HCT116 (cell line): ENCODE data around the gene R3HCC1L. TPM values are rescaled to one million over a fixed set of nuclear protein-coding genes. Genes with fewer than 3 reads are reported as not detected.

ENCODE experiments used
- ATAC-seq: fragments of 200-7000 bp; cut with Tn5 transposase; 2 replicates; pipeline ENCODE4 v1.9.1; 2020; ENCODE audit warnings: mild to moderate bottlenecking, moderate library complexity
- BruUV-seq: library from RNA; stranded (reverse); fragments of 400-500 nt; replicated peaks from 2 replicates; lab custom pipeline; 2021; lab: Mats Ljungman, UMichigan
- CTCF ChIA-PET: fragments of 300-600 bp; sonication (Branson Sonifier 250); formaldehyde crosslinking; loops from one replicate; lab custom pipeline; 2021; ENCODE audit warnings: antibody characterized with exemption; lab: Charles Lee
- POLR2A ChIA-PET: fragments of 300-600, 350-600 bp; sonication (Branson Sonifier 250); formaldehyde crosslinking; loops from one replicate; lab custom pipeline; 2021; ENCODE audit warnings: antibody characterized with exemption; lab: Charles Lee
- RAD21 ChIA-PET, 2 experiments: fragments of 300-600 bp; sonication (Branson Sonifier 250); formaldehyde crosslinking; loops; one replicate each; lab custom pipeline; 2023; ENCODE audit warnings: low total read pairs in 2 of 2; ENCODE audit not compliant: uncharacterized antibody in 2 of 2, unreplicated experiment in 2 of 2, low non-redundant PET in 1 of 2; lab: Charles Lee
- DNase-seq: peaks from one replicate; pipeline ENCODE4 v3.0.0-alpha.2; 2010; ENCODE audit warnings: low read depth, low spot score
- H2AFZ ChIP-seq: fragments of 200-600 bp; shearing (Covaris generic), sonication (generic); 2 replicates; pipeline ENCODE4 v1.6.1; 2017; ENCODE audit warnings: low read depth, mixed run types, mixed read lengths, antibody characterized with exemption, low read length; ENCODE audit not compliant: poor library complexity, severe bottlenecking
- H3K27ac ChIP-seq: 2 replicates; pipeline ENCODE4 v1.5.1; 2012; ENCODE audit warnings: low read depth, low read length
- H3K27me3 ChIP-seq: fragments of 200-600 bp; sonication (generic); 2 replicates; pipeline ENCODE4 v1.6.1; 2016; ENCODE audit warnings: mixed run types, low read length, mixed read lengths; ENCODE audit not compliant: insufficient read depth
- H3K36me3 ChIP-seq, 2 experiments: fragments of 200-500 bp in 1 of 2; fragments of 200-600 bp in 1 of 2; sonication (Bioruptor generic) in 1 of 2; sonication (generic) in 1 of 2; 2 replicates each; pipeline versions ENCODE4 v1.5.1 to v1.6.1; 2014 to 2016; ENCODE audit warnings: low read length in 2 of 2, inconsistent platforms in 1 of 2, mixed read lengths in 1 of 2, mixed run types in 1 of 2; ENCODE audit not compliant: insufficient read depth in 2 of 2, control insufficient read depth in 1 of 2
- H3K4me1 ChIP-seq, 2 experiments: fragments of 200-600 bp in 1 of 2; sonication (generic) in 1 of 2; 2 replicates each; pipeline versions ENCODE4 v1.5.1 to v1.6.1; 2012 to 2017; ENCODE audit warnings: low read length in 2 of 2, inconsistent platforms in 1 of 2, mild to moderate bottlenecking in 1 of 2, mixed read lengths in 1 of 2, mixed run types in 1 of 2, moderate library complexity in 1 of 2; ENCODE audit not compliant: insufficient read depth in 2 of 2, control insufficient read depth in 1 of 2
- H3K4me2 ChIP-seq: fragments of 200-600 bp; sonication (generic); 2 replicates; pipeline ENCODE4 v1.6.1; 2017; ENCODE audit warnings: mixed run types, low read length, mixed read lengths
- H3K4me3 ChIP-seq, 2 experiments: fragments of 200-600 bp in 1 of 2; sonication (generic) in 1 of 2; replicated peaks in 1 of 2; 2 replicates each; pipeline ENCODE4 v1.5.1; 2011 to 2016; ENCODE audit warnings: low read length in 2 of 2, control low read depth in 1 of 2, low read depth in 1 of 2, mild to moderate bottlenecking in 1 of 2, mixed read lengths in 1 of 2, mixed run types in 1 of 2
- H3K79me2 ChIP-seq: fragments of 200-600 bp; sonication (generic); 2 replicates; pipeline ENCODE4 v1.6.1; 2017; ENCODE audit warnings: mild to moderate bottlenecking, mixed run types, low read length, moderate library complexity, mixed read lengths; ENCODE audit not compliant: insufficient read depth
- H3K9ac ChIP-seq: fragments of 200-600 bp; sonication (generic); 2 replicates; pipeline ENCODE4 v1.6.1; 2016; ENCODE audit warnings: low read length, mixed read lengths
- H3K9me2 ChIP-seq: fragments of 200-600 bp; sonication (generic), shearing (Covaris generic); 2 replicates; pipeline ENCODE4 v1.6.1; 2017; ENCODE audit warnings: mixed run types, mild to moderate bottlenecking, moderate library complexity; ENCODE audit not compliant: insufficient read depth
- H3K9me3 ChIP-seq, 2 experiments: fragments of 200-500 bp in 1 of 2; fragments of 200-600 bp in 1 of 2; sonication (Bioruptor generic) in 1 of 2; sonication (generic) in 1 of 2; 2 replicates each; pipeline ENCODE4 v1.6.1; 2014 to 2017; ENCODE audit warnings: low read length in 2 of 2, mixed read lengths in 2 of 2, inconsistent platforms in 1 of 2, low read depth in 1 of 2, mild to moderate bottlenecking in 1 of 2, mixed run types in 1 of 2, moderate library complexity in 1 of 2; ENCODE audit not compliant: control insufficient read depth in 1 of 2, insufficient read depth in 1 of 2
- H4K20me1 ChIP-seq: fragments of 200-600 bp; sonication (generic), shearing (Covaris generic); 2 replicates; pipeline ENCODE4 v1.6.1; 2017; ENCODE audit warnings: mixed run types, mild to moderate bottlenecking, moderate library complexity; ENCODE audit not compliant: insufficient read depth
- CBX3 ChIP-seq: IDR thresholded peaks from 2 replicates; pipeline ENCODE4 v1.6.1; 2012; ENCODE audit warnings: low read depth
- EZH2 ChIP-seq: fragments of 200-600 bp; sonication (generic); IDR thresholded peaks from 2 replicates; pipeline ENCODE4 v1.6.1; 2017; ENCODE audit warnings: antibody characterized with exemption, mixed run types
- EZH2phosphoT487 ChIP-seq: fragments of 200-600 bp; IDR thresholded peaks from 2 replicates; pipeline ENCODE4 v1.6.1; 2018; ENCODE audit warnings: antibody characterized with exemption, borderline replicate concordance
- FOSL1 ChIP-seq: IDR thresholded peaks from 2 replicates; pipeline ENCODE4 v1.6.1; 2012; ENCODE audit warnings: low read depth
- POLR2A ChIP-seq: IDR thresholded peaks from 2 replicates; pipeline ENCODE4 v1.7.0; 2011; ENCODE audit warnings: borderline replicate concordance; ENCODE audit not compliant: insufficient read depth, insufficient read length; ENCODE audit errors: extremely low read depth
- SIN3A ChIP-seq: IDR thresholded peaks from 2 replicates; pipeline ENCODE4 v1.6.1; 2012; ENCODE audit warnings: low read depth
- SP1 ChIP-seq: IDR thresholded peaks from 2 replicates; pipeline ENCODE4 v1.6.1; 2012; ENCODE audit warnings: low read depth
- SRF ChIP-seq: IDR thresholded peaks from 2 replicates; pipeline ENCODE4 v1.6.1; 2012; ENCODE audit warnings: low read depth
- TCF7L2 ChIP-seq: IDR thresholded peaks from 2 replicates; pipeline ENCODE4 v1.7.0; 2011; ENCODE audit warnings: borderline replicate concordance, inconsistent platforms; ENCODE audit not compliant: insufficient read depth, insufficient read length; ENCODE audit errors: extremely low read depth
- YY1 ChIP-seq: IDR thresholded peaks from 2 replicates; pipeline ENCODE4 v1.6.1; 2011; ENCODE audit warnings: low read length, low read depth, moderate library complexity, mild to moderate bottlenecking; ENCODE audit not compliant: insufficient replicate concordance; ENCODE audit errors: extremely low read depth
- ZNF274 ChIP-seq: fragments of 200-500 bp; sonication (Bioruptor generic); IDR thresholded peaks from 2 replicates; pipeline ENCODE4 v1.6.1; 2014; ENCODE audit warnings: mild to moderate bottlenecking, low read depth, low read length, inconsistent platforms
- intact Hi-C: fragments of 100-400 bp; cut with micrococcal nuclease; formaldehyde crosslinking; loops from 2 replicates; pipeline ENCODE4 v1.10.0; 2022
- total RNA-seq: library from RNA; stranded (reverse); gene quantifications from one replicate; pipeline ENCODE4 v1.2.1, GENCODE V29; 2021; ENCODE audit not compliant: unreplicated experiment

Gene R3HCC1L
- total RNA-seq, 1 experiment from 2014 or later, result 9.3 TPM

GRCh38 chr10:98104125-98104524 is 30.3 kb upstream of the R3HCC1L start:
- ATAC-seq, result no peak
- Histone ChIP-seq H3K9me3 (no peaks in the 10 kb centered on the region), H3K9ac (no peak overlapping the region), H3K27me3 (peaks cover 74% of the 10 kb centered on the region), H3K4me2 (no peak overlapping the region), H3K4me3 (no peak overlapping the region), H2AFZ (no peak overlapping the region), H3K79me2 (no peaks in the 10 kb centered on the region), H3K27ac (no peak overlapping the region), H4K20me1 (no peaks in the 10 kb centered on the region), H3K4me1 (no peaks in the 10 kb centered on the region), H3K36me3 (no peaks in the 10 kb centered on the region), H3K9me2 (no peaks in the 10 kb centered on the region)
- no peak for TF ChIP-seq SRF
- TF ChIP-seq CBX3, result no peak
- TF ChIP-seq EZH2phosphoT487, result no peak
- TF ChIP-seq TCF7L2, result no peak
- TF ChIP-seq POLR2A, result no peak
- TF ChIP-seq ZNF274, result no peak
- BruUV-seq, result no TSS peak
- no peak for DNase-seq
- ChIA-PET RAD21 (no interaction called here), POLR2A (no interaction called here), CTCF (no interaction called here)
- intact Hi-C loops, result no loop called here

- Histone ChIP-seq H3K79me2 (no peaks in the 10 kb centered on the region), H3K9me3 (no peaks in the 10 kb centered on the region), H3K9ac (no peak overlapping the region), H3K27me3 (peaks cover 77% of the 10 kb centered on the region), H3K4me3 (no peak overlapping the region), H3K27ac (no peak overlapping the region), H4K20me1 (no peaks in the 10 kb centered on the region), H3K9me2 (no peaks in the 10 kb centered on the region), H2AFZ (no peak overlapping the region), H3K4me2 (no peak overlapping the region), H3K36me3 (no peaks in the 10 kb centered on the region), H3K4me1 (no peaks in the 10 kb centered on the region)
- intact Hi-C loops, result no loop called here
- no TSS peak for BruUV-seq
- TF ChIP-seq SP1 (no peak), YY1 (no peak), EZH2 (no peak), POLR2A (no peak), EZH2phosphoT487 (no peak), TCF7L2 (no peak), FOSL1 (no peak), SIN3A (no peak)
- DNase-seq (no peak), ATAC-seq (no peak)
- ChIA-PET RAD21 (no interaction called here), POLR2A (no interaction called here), CTCF (no interaction called here)
Observed at GRCh38 chr10:98106531-98106930, 27.9 kb upstream of the R3HCC1L start.
